RWPE1 (cell line): ENCODE data around the gene PPP3CA.

ENCODE experiments used
- CTCF ChIA-PET: fragments of 350-600 bp; sonication (Branson Sonifier 250); formaldehyde crosslinking; extraction: SDS; loops from one replicate; lab custom pipeline; 2021; lab: Yijun Ruan, JAX
- POLR2A ChIA-PET: fragments of 400-600 bp; formaldehyde crosslinking; extraction: SDS; loops from one replicate; lab custom pipeline; 2020; ENCODE audit warnings: antibody characterized with exemption; ENCODE audit not compliant: low non-redundant PET; lab: Yijun Ruan, JAX
- DNase-seq: peaks from one replicate; pipeline ENCODE4 v3.0.0; 2012; ENCODE audit warnings: low spot score
- H3K27ac ChIP-seq: fragments of 450-650 bp; 2 replicates; pipeline ENCODE4 v1.5.1; 2017
- TF ChIP-seq, protein P1 (sequence below): fragments of 450-650 bp; conservative IDR thresholded peaks from 2 replicates; pipeline ENCODE4 v1.5.1; 2017; ENCODE audit warnings: low read depth, mild to moderate bottlenecking

Gene PPP3CA

DNA sequence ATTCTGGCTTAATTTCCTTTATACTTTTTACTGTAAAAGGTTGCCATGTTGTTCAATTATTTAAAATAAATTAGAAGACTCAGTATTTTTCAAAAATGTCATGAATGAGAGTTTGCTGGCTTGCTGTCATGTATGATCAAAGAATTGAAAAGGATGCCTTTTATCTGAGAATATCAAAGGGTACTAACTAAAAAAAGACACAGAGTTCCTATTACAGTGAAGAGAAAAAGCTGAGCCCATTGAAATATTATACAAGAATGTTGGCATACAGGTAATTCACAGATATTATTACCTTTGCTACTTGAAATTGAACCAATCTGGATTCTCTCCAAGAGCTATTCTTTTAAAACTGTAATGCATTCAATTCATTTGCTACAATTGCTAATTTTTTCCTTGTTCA, 200.0 kb downstream of the PPP3CA start:
- ChIA-PET POLR2A (no interaction called here), CTCF (interaction anchor here (0.6 kb wide), 1 partner anchor 67 kb away, joined by 7 read pairs; no protein-coding TSS in a partner anchor)
- TF ChIP-seq, protein P1, sequence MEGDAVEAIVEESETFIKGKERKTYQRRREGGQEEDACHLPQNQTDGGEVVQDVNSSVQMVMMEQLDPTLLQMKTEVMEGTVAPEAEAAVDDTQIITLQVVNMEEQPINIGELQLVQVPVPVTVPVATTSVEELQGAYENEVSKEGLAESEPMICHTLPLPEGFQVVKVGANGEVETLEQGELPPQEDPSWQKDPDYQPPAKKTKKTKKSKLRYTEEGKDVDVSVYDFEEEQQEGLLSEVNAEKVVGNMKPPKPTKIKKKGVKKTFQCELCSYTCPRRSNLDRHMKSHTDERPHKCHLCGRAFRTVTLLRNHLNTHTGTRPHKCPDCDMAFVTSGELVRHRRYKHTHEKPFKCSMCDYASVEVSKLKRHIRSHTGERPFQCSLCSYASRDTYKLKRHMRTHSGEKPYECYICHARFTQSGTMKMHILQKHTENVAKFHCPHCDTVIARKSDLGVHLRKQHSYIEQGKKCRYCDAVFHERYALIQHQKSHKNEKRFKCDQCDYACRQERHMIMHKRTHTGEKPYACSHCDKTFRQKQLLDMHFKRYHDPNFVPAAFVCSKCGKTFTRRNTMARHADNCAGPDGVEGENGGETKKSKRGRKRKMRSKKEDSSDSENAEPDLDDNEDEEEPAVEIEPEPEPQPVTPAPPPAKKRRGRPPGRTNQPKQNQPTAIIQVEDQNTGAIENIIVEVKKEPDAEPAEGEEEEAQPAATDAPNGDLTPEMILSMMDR: no peak
- no peak for DNase-seq
- no peak overlapping the region for H3K27ac ChIP-seq

DNA sequence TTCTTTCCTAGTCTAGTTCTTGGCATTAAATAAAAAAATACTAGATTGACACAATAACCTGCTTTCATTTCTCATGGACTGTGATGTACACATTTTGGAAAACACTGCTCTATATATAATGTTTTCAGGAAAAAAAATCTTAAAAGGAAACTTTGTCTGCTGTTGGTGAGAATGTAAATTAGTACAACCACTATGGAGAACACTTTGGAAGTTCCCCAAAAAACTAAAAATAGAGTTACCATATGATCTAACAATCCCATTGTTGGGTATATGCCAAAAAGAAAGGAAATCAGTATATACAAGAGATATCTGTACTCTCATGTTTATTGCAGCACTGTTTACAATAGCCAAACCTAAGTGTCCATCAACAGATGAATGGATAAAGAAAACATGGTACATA, 202.3 kb downstream of the PPP3CA start:
- DNase-seq: no peak
- TF ChIP-seq, protein P1: no peak
- CTCF ChIA-PET: interaction anchor here (0.5 kb wide), 1 partner anchor 21 kb away, joined by 5 read pairs; no protein-coding TSS in a partner anchor
- H3K27ac ChIP-seq: no peak overlapping the region
- POLR2A ChIA-PET: no interaction called here

DNA sequence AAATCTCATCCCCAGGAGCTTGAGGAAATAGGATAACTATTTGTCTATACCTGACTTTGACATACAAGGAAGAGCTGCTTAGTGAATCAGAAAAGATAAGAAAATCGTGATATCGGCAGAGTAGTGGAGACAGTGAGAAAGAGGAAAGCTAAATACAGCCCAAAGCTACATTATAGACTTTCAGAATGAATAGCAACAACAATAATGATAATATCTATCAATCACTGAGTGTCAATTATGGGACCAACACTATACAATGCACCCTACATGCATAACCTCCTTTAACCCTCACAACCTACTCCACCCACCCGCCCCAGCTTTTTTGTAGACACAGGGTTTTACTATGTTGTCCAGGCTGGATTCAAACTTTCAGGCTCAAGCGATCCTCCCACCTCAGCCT, 205.1 kb downstream of the PPP3CA start:
- CTCF ChIA-PET: interaction anchor here (0.6 kb wide), 2 partner anchors 23 to 65 kb away, joined by 3 read pairs; no protein-coding TSS in a partner anchor
- DNase-seq: no peak
- TF ChIP-seq, protein P1: no peak
- POLR2A ChIA-PET: no interaction called here
- H3K27ac ChIP-seq: no peak overlapping the region

DNA sequence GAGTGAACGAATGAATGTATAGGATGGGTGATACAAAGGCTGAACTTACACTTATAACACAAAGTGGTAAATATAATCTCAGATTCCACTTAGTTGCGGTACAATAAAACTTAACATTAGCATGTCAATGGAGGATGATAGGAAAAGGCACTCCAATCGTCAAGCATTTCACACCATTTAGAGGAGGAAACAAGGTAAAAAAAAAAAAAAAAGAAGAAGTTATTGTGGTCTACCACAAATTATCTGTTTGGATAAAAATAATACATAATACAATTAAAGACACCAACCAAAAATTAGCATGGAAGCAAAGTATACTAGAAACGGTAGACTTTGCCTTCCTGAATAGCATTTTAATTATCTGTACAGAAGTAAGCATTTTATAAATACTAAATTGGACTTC, 205.5 kb downstream of the PPP3CA start:
- TF ChIP-seq, protein P1: no peak
- no peak overlapping the region for H3K27ac ChIP-seq
- CTCF ChIA-PET: interaction anchor here (0.7 kb wide), 1 partner anchor 36 kb away, joined by 3 read pairs; no protein-coding TSS in a partner anchor
- POLR2A ChIA-PET: no interaction called here
- no peak for DNase-seq

DNA sequence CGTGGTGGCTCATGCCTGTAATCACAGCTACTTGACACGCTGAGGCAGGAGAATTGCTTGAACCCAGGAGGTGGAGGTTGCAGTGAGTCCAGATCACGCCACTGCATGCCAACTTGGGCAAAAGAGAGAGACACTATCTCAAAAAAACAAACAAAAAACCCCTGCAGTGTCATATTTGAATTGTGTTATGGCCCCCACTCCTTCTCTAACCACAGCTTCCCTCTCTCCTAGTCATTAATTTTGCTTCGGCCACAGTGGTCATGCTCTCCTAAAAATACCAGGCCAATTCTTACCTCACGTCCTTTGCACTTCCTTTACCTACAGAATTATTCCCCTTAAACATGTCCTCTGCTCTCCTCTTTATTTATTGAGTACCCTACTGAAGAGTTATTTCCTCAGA, 206.1 kb downstream of the PPP3CA start:
- TF ChIP-seq, protein P1: no peak
- CTCF ChIA-PET: interaction anchor here (0.7 kb wide), 1 partner anchor 35 kb away, joined by 3 read pairs; no protein-coding TSS in a partner anchor

DNA sequence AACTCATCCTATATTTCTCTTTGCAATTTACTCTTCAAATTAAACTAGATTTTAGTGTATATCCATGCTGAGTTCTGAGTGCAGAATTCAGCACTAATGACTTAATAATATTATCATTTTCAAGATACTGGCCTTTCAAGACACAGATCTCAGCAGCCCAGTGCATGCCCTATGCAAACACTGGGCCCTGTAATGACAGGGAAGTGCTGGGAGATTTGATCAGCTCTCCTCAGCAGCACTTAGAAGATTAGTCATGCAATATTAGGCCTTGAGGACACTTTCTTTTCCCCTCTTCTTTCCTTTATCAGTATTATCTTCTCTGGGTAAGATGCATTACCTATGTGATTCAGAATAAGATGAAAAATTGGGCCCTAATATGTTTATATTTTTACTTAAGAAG, 207.1 kb downstream of the PPP3CA start:
- ChIA-PET POLR2A (no interaction called here), CTCF (interaction anchor here (0.7 kb wide), 1 partner anchor 836 kb away, joined by 3 read pairs; no protein-coding TSS in a partner anchor)
- TF ChIP-seq, protein P1: no peak
- no peak overlapping the region for H3K27ac ChIP-seq
- DNase-seq: no peak

More for the DNA sequence above, 206.1 kb downstream of the PPP3CA start:
- no peak for DNase-seq
- POLR2A ChIA-PET: no interaction called here
- H3K27ac ChIP-seq: no peak overlapping the region
